Kidney (tissue), 14 donors: ENCODE data around the gene AMZ1. TPM values are rescaled to one million over a fixed set of nuclear protein-coding genes. Genes with fewer than 3 reads are reported as not detected.
A peak's percentile ranks its signal among the peaks of the same experiment; 100 is the strongest.

Experiments
- DNase-seq, 5 donors: peaks; one replicate each; pipeline ENCODE4 v3.0.0-alpha.2; 2013 to 2020
- FAIRE-seq: peaks from 2 replicates; lab custom pipeline; 2012; peaks lifted over from hg19 to GRCh38; lab: Jason Lieb, UNC
- H3K27ac ChIP-seq, 2 donors: one replicate each; pipeline ENCODE4 v1.7.0; 2013; ENCODE audit warnings: low read depth in 2 of 2, low read length in 2 of 2, inconsistent platforms in 1 of 2
- H3K27me3 ChIP-seq: one replicate; pipeline ENCODE4 v1.7.1; 2013; ENCODE audit warnings: low read length, inconsistent platforms; ENCODE audit not compliant: control insufficient read depth, insufficient read depth
- H3K36me3 ChIP-seq, 3 donors: one replicate each; pipeline versions ENCODE4 v1.7.0 to v1.7.1; 2013; ENCODE audit warnings: low read length in 3 of 3, control low read depth in 1 of 3, inconsistent platforms in 1 of 3; ENCODE audit not compliant: insufficient read depth in 3 of 3, control insufficient read depth in 2 of 3
- H3K4me1 ChIP-seq, 3 donors: one replicate each; pipeline versions ENCODE4 v1.7.0 to v1.7.1; 2013; ENCODE audit warnings: low read length in 3 of 3, inconsistent platforms in 1 of 3, low read depth in 1 of 3; ENCODE audit not compliant: control insufficient read depth in 2 of 3, insufficient read depth in 2 of 3
- H3K4me3 ChIP-seq, 3 donors: one replicate each; pipeline versions ENCODE4 v1.7.0 to v1.8.1; 2013; ENCODE audit warnings: low read length in 3 of 3, control low read depth in 1 of 3, inconsistent platforms in 1 of 3
- H3K9ac ChIP-seq, 3 donors: one replicate each; pipeline versions ENCODE4 v1.7.0 to v1.7.1; 2013; ENCODE audit warnings: low read length in 3 of 3, control low read depth in 1 of 3, inconsistent platforms in 1 of 3
- H3K9me3 ChIP-seq, 3 donors: one replicate each; pipeline versions ENCODE4 v1.7.0 to v1.7.1; 2013; ENCODE audit warnings: low read length in 3 of 3, control low read depth in 1 of 3, inconsistent platforms in 1 of 3; ENCODE audit not compliant: control insufficient read depth in 2 of 3, insufficient read depth in 1 of 3
- CTCF ChIP-seq: IDR thresholded peaks from 3 replicates; pipeline ENCODE4 v1.5.1; 2012; ENCODE audit warnings: mild to moderate bottlenecking, moderate library complexity, borderline replicate concordance; ENCODE audit not compliant: insufficient read depth; ENCODE audit errors: extremely low read depth
- intact Hi-C: fragments of 100-400 bp; cut with DNase I; formaldehyde crosslinking; loops from one replicate; pipeline ENCODE4 v1.11.1; 2022
- polyA plus RNA-seq: library from polyadenylated mRNA; stranded (reverse); fragments of 350-450 nt; fragmentation: Illumina TruSeq; extraction: RNeasy Lipid Tissue Mini Kit (QIAGEN cat#74804); gene quantifications from one replicate; pipeline ENCODE4 v1.2.3, GENCODE V29; 2014; ENCODE audit warnings: low read depth, low replicate concordance; ENCODE audit not compliant: insufficient read depth
- total RNA-seq: library from RNA; stranded (reverse); fragmentation: NEBNext Ultra II Directional; extraction: Animal tissue kit (Norgen Biotek cat#: 25700); gene quantifications from one replicate; pipeline ENCODE4 v1.2.1, GENCODE V29; 2021
- donor health status: control.
- donor health status: control.
- donor health status: control.
- donor health status: control.
- donor health status: control.
- donor health status: DM: yes; HTN: yes; CAD: no.
- donor health status: Normal renal cell carcinoma (clear cell type).

The AMZ1 gene
- total and polyA plus RNA-seq, 2 donors from 2014 or later, result 0.16 TPM; not detected in 1

DNA sequence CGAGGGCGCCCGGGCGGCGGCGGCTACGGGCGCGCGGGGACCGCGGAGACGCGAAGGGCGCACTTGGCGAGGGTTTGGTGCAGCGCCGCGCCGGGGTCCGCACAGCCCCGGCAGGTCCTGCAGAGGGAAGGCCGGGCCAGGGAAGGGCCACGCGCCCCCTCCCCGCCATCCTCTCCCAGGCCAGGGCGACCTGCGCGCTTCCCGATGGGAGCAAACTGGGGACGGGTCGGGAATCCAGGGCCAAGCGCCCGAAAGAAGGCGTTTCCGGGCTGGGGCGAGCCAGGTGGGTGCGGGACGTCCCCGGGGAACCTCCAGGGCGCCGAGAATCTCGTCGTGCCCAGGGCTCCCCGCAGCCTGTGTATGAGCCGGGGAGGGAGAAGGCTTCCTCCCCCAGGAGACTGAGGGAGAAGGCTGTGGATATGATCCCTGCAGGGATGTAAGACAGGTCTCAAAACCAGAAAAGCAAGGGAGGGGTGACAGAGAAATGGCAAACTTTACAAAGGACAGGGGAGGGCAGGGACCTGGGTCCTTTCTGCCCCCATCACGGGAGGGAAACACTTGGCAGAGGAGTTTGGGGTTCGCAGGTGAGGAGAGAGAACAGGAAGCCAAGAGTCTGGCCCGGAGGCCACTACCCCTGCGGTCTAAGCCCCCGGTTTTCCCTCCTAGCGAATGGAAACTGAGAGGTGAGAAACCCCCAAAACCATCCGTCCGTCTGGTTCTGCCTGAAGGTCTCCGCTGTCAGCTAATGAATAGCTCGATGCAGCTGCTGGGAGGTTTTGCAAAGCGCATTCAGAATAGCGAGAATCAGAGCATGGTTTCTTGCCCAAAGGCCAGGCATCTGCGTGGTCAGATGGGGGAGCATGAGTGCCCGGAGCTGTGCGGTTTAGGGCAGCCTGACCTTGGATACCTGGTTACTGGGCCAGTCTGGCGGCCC is 674 bp downstream of the AMZ1 start:
- H3K4me1 ChIP-seq, result peaks cover 0 to 8% (median 0%) of the 10 kb centered on the region in 3 donors
- FAIRE-seq, result no peak
- H3K27me3 ChIP-seq, result peaks cover 8% of the 10 kb centered on the region
- intact Hi-C loops, result no loop called here
- H3K27ac ChIP-seq, result no peak overlapping the region
- no peaks in the 10 kb centered on the region for H3K36me3 ChIP-seq
- H3K4me3 ChIP-seq, result no peak overlapping the region
- no peak overlapping the region for H3K9ac ChIP-seq
- no peak for TF ChIP-seq CTCF
- H3K9me3 ChIP-seq, result no peaks in the 10 kb centered on the region
- DNase-seq, result peak in 2 of 5 donors; percentile 54 to 67

DNA sequence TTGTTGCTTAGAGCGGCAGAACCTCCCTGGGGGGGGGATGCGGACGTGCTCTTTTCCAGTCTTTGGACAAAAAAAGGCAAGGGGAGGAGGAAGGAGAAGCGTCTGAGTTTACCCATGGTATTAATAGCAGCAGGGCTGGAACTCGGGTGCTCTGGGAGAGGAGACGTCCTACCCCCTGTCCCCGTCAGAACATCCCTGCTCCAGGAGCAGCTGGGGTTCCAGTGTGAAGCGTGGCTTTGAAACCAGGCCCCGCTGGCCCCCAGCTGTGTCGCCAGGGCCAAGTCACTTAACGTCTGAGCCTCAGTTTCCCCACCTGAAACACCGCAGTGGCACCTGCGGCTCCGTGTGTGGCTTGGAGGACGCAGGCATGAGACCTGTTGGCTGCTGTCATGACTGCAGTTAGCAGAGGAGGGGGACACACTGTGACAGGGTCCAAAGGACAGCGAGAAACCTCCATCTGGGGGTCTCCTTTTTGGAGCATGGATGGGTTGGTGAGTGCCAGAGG is 1.4 kb downstream of the AMZ1 start:
- TF ChIP-seq CTCF, result no peak
- Histone ChIP-seq H3K27me3 (peaks cover 8% of the 10 kb centered on the region), H3K9me3 (no peaks in the 10 kb centered on the region), H3K36me3 (no peaks in the 10 kb centered on the region), H3K27ac (no peak overlapping the region), H3K4me3 (no peak overlapping the region), H3K4me1 (peaks cover 0 to 8% (median 0%) of the 10 kb centered on the region in 3 donors), H3K9ac (no peak overlapping the region)
- intact Hi-C loops, result no loop called here
- DNase-seq (no peak), FAIRE-seq (no peak)

GRCh38 chr7:2689951-2690705 is 2.1 kb downstream of the AMZ1 start:
- Histone ChIP-seq H3K27me3 (peaks cover 8% of the 10 kb centered on the region), H3K36me3 (no peaks in the 10 kb centered on the region), H3K4me1 (peaks cover 0 to 8% (median 0%) of the 10 kb centered on the region in 3 donors), H3K9ac (no peak overlapping the region), H3K9me3 (no peaks in the 10 kb centered on the region), H3K4me3 (no peak overlapping the region), H3K27ac (no peak overlapping the region)
- DNase-seq (no peak), FAIRE-seq (no peak)
- intact Hi-C loops, result no loop called here
- no peak for TF ChIP-seq CTCF
